DMS114 treated with DMSO at 0.1 percent for 48 hours (cell line): ENCODE measurements around the gene WFS1.

Source experiments
- DNase-seq: peaks from one replicate; lab custom pipeline; 2025; ENCODE audit not compliant: unreplicated experiment; lab: John Stamatoyannopoulos, UW

The WFS1 gene

DNA sequence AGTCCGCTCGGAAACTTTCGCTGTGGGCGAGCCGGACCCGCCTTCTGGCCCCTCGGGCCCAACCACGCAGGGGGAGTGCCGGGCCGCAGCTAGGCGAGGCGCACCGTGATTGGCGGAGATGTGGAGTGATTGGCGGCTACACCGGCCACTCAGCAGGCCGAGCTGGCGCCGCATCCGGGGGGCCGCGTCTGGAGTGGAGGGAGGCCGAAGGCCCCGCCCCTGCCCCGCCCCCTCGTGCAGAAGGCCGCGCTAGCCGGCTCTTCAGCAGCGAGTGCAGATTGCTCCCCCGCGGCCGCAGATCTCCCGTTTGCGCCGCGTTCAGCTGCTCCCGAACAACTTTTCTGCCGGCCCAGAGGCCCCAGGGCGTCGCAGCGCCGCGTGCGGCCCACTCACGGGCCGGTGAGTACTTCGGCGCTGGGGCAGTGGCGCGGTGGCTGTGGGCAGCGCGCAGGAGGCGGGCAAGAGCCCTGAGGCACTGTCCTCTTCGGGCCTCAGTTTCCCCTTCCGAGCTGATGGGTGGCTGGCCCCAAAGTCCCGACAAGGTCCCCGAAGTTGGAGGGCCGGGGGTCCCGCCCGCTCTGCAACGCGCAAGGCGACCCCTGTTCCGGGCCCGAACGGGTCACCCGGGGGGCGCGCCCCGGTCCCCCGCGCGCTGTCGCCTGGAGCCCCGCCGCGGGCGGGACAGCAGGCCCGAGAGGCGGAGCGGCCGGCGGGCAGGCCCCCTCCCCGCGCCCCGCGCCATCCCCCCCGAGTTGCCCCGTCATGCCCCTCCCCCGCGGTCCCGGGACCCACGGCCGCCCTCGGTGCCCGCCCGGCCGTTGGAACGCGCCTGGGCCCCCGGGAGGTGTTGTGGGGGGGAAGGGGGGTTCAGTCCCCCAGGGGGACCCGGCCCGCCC lies at the start of gene WFS1:
TSS of gene WFS1 (plus strand) at position 235 of the 896 bp plus-strand sequence. CDS start 7,606 bp downstream, outside the sequence.
- DNase-seq: peak; percentile 92

- DNase-seq: no peak
Observed at GRCh38 chr4:6221301-6221850, 48.3 kb upstream of the WFS1 start.

GRCh38 chr4:6221851-6222760 lies 47.5 kb upstream of the WFS1 start:
- DNase-seq: peak; percentile 55

DNA sequence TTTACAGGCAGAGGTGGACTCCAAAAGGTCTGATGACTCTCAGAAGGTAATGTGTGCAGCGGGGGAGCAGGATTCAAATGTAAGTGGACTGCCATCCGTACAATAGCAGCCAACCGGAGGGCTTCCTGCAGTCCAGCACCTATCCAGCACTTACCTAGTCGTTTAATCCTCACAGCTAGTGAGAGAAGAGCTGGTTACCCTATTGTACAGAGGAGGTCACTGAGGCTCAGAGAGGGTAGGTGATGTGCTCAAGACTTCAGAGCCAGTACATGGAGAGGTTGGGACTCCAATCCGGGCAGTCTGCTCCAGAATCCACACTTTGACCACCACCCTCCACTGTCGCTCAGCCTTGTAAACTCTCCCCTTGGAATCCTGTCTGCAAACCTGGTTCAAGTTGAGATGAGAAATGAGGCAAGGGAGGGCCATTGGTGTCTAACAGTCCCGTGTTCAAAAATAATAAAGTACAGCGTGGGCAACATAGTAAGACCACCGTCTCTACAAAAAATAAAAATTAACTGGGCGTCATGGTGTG lies 46.8 kb upstream of the WFS1 start:
- peak; percentile 46 for DNase-seq

DNA sequence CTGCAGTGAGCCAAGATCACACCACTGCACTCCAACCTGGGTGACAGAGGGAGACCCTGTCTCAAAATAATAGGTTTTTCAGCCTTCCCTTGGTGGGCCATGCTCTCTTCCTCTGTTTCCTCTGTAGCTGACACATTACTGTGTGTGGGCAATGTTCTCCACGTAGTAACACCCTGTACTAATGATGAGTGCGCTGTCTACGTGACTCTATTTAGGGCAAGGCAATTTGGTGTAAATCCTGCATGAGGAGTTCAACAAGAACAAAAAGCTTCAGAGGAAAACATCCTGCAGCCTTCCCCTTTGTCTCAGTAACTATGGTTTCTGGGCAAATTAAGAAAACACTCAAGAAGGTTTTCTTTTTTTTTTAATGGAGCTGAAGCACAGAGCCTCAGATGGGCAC lies 44.9 kb upstream of the WFS1 start:
- no peak for DNase-seq

DNA sequence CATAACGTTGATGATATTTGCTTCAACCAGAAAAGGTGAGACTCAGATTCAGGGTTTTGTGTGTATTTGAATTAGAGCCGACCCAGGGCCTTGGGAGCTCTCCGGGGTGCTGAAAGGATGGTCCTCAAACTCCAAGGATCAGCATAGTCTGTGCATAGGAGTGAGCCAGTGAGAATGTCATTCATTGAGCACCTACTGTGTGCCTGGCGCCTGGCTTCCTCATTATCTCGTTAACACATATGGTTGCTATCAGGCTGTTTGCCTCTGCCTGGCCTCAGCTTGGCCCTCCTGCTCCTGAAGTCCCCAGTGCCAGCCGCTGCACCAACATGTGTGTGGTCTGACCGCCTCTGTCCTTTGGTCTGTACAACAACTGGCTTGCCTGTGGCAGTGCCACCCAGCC lies 44.2 kb upstream of the WFS1 start:
- DNase-seq: no peak

DNA sequence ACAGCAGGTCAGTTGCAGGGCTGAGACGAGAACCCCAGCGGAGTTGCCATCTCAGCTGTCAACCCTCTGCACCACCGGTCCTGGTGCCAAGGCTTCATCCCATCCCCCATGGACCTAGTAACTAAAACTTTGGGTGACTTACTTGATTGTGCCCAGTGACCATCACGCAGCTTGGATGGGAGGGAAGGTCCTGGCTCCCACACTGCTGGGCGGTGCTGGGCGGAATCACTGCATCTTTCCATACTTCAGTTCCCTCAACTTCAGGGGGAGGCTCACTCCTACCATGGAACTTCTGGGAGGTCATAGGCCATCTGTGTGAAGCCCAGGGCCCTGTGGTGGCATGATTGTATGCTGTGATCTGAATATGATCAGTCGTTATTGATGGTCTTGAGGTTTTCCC lies 43.1 kb upstream of the WFS1 start:
- no peak for DNase-seq

DNA sequence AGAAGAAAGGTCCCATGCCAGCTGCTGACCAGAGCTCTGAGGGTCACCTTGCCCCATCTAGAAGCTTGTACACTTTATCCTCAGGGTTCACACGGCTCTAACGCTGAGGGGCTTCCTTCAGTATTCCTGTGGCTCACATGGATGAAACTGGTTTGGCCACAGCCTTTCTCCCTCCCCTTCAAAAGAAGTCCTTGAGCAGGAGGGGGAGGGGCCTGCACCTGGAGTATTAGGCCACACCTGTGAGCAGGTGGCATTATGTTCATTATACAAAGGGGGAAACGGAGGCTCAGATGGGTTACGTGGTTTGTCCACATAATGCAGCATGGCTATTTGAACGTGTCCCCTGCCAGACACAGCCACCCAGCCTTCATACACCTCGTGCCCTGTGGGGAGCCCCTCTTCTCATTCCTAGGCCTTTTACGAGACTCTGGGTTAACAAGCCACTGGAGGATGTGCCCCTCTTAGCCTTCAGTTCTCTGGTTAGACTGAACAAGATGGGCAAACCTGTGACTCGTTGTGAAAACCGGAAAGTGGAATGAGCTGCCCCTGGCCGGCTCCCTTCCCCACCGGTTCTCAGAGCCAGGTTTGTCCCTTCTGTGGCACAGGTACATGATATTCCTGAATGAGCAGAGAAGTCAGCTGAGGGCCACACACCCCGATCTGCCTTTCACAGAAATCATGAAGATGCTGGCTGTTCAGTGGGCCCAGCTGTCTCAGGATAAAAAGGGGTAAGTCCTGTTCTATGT lies 42.1 kb upstream of the WFS1 start:
- no peak for DNase-seq

DNA sequence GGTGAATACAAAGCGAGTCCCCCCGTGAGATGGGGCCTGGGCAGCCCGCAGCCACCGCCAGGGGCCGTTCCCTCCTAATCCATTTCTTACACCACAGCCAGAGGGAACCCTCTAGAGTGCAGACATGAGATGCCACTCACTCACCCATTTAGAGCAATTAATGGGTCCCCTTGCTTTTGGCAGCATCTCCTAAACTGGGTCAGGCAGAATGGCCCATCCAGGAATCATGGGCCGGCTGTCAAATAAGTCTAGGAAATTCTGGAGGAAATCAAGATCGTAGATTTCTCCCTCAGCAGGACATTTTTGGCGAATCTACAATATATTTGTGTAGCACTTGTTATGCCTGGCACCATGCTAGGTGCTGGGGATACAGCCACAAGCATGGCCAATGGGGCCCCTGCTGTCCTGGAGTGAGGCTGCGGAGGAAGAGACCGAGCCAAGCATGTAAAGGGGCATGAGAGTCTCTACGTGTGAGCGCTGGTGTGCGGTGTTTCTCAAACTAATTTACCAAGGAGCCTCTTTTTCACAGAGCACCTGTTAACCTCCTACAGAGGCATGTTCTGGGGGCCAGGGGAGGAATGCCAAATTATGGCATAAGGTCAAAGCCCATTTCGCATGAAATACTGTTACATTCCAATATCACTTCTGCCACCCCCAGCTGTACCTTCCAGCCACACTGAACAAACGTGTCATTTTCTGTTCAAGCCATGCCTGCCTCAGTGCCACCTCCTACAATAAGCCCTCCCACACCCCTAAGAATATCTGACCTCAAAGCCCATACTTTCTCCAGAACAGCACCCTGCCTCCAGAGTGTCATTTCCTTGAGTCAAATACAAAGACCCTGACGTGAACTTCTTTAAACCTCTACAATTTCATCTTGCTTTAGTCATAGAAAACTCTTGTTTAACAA lies 41.2 kb upstream of the WFS1 start:
- DNase-seq: no peak

GRCh38 chr4:6229095-6229494 lies 40.6 kb upstream of the WFS1 start:
- DNase-seq: no peak

- no peak for DNase-seq
Observed at GRCh38 chr4:6229671-6230501, 39.8 kb upstream of the WFS1 start.

GRCh38 chr4:6230502-6230785 lies 39.2 kb upstream of the WFS1 start:
- no peak for DNase-seq

GRCh38 chr4:6230827-6231662 lies 38.6 kb upstream of the WFS1 start:
- DNase-seq: no peak

DNA sequence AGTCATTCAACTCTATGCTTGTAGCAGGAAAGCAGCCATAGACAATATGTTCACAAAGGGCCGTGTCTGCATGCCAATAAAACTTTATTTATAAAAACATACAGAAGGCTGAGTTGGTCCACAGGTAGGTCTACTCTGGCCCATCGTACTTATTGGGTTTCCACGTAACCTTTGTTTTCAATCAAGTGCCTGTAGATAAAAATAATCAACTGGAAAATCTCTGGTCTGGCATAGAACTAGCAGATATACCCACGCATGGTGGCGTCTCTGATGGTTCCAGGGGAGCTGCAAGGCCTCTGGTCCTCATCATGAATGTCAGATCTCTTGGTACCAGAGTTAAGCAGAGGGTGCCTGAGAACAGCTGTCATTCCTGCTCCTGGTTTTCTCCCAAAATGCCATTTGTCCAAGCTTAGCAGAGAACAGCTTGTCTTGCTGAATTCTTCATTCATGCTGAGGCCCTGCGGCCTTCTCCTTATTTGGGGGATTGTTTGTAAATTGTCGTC lies 37.9 kb upstream of the WFS1 start:
- no peak for DNase-seq

GRCh38 chr4:6232836-6233785 lies 36.5 kb upstream of the WFS1 start:
- no peak for DNase-seq

GRCh38 chr4:6233929-6234328 lies 35.7 kb upstream of the WFS1 start:
- no peak for DNase-seq

DNA sequence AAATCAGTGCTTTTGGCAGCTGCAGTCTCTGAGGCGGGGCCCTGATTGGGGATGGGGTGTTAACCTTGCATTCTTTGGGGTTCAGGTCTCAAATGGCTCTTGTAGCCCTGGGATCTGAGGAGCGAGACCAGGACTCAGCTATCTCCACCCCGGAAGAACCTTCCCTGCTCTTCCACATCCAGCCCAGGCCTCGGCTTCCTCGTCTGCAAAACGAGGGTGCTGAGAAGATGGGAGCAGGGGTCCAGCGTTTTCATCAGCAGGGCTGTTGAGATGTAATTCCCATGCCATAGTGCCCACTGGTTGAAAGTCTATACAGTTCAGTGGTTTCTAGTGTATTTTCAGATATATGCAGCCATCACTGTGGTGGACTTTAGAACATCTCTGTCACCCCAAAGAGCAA lies 34.6 kb upstream of the WFS1 start:
- DNase-seq: no peak
